HepG2 (cell line): ENCODE measurements around the gene EEPD1. TPM values are rescaled to one million over a fixed set of nuclear protein-coding genes. Genes with fewer than 3 reads are reported as not detected.

Experiments used
- AHDC1 ChIP-seq: sonication (generic); formaldehyde crosslinking; IDR thresholded peaks from 2 replicates; pipeline ENCODE4 v1.5.1; 2020; ENCODE audit warnings: mild to moderate bottlenecking, missing genetic modification reagents, borderline replicate concordance
- ATM ChIP-seq: fragments of 450-650 bp; IDR thresholded peaks from 2 replicates; pipeline ENCODE4 v1.7.1; 2017; ENCODE audit warnings: mild to moderate bottlenecking, borderline replicate concordance
- CEBPG ChIP-seq: IDR thresholded peaks from 2 replicates; pipeline ENCODE4 v1.6.1; 2016
- NFATC3 ChIP-seq: sonication (generic); formaldehyde crosslinking; IDR thresholded peaks from 2 replicates; pipeline ENCODE4 v1.5.1; 2020; ENCODE audit warnings: mild to moderate bottlenecking, missing genetic modification reagents
- RBM22 ChIP-seq: fragments of 200-400 bp; formaldehyde crosslinking; optimal IDR thresholded peaks from 2 replicates; pipeline ENCODE3; 2017; ENCODE audit warnings: mild to moderate bottlenecking, low read length, moderate library complexity
- RXRB ChIP-seq: IDR thresholded peaks from 2 replicates; pipeline ENCODE4 v1.6.1; 2016; ENCODE audit warnings: borderline replicate concordance, missing genetic modification reagents, missing compliant biosample characterization
- U2AF2 ChIP-seq: fragments of 200-400 bp; formaldehyde crosslinking; IDR thresholded peaks from 2 replicates; pipeline ENCODE4 v1.6.1; 2017; ENCODE audit warnings: low read depth, mild to moderate bottlenecking, low read length
- ZNF746 ChIP-seq: sonication (generic); formaldehyde crosslinking; IDR thresholded peaks from 2 replicates; pipeline ENCODE4 v1.8.0; 2022; ENCODE audit warnings: mild to moderate bottlenecking, missing genetic modification reagents
- polyA plus RNA-seq, 8 experiments: library from polyadenylated mRNA; depleted of rRNA in 3 of 8; stranded (reverse) in 7 of 8; unstranded in 1 of 8; fragments of >200 nt; fragmentation: Illumina TruSeq in 4 of 8; extraction: Trizol in 4 of 8; gene quantifications; 2 replicates each; pipeline versions ENCODE4 v1.2.1 to v1.2.3, GENCODE V29; 2011 to 2016; ENCODE audit warnings: low read depth in 4 of 8, missing spikeins in 1 of 8, mixed read lengths in 1 of 8; ENCODE audit not compliant: insufficient read depth in 1 of 8
- total RNA-seq, 5 experiments: library from RNA; depleted of rRNA; stranded (reverse); fragments of >200 nt; fragmentation: Illumina TruSeq; extraction: Trizol; gene quantifications; 2 replicates each; pipeline ENCODE4 v1.2.3, GENCODE V29; 2016; ENCODE audit warnings: low read depth in 1 of 5
- TF ChIP-seq, protein P1 (sequence below): sonication (generic); formaldehyde crosslinking; IDR thresholded peaks from 2 replicates; pipeline ENCODE4 v1.5.0; 2020; ENCODE audit warnings: mild to moderate bottlenecking, missing genetic modification reagents, borderline replicate concordance
- TF ChIP-seq, protein P2 (sequence below), 2 experiments: IDR thresholded peaks; 2 replicates each; pipeline ENCODE4 v1.6.1; 2011 to 2012; ENCODE audit warnings: low read length in 2 of 2, borderline replicate concordance in 1 of 2, low read depth in 1 of 2, mild to moderate bottlenecking in 1 of 2, moderate library complexity in 1 of 2

EEPD1 gene
- total and polyA plus RNA-seq, 2 of the 13 experiments (the other 11 are each of a cell fraction or from before 2014, with no cell fraction given): 10.1 to 16.4 TPM

DNA sequence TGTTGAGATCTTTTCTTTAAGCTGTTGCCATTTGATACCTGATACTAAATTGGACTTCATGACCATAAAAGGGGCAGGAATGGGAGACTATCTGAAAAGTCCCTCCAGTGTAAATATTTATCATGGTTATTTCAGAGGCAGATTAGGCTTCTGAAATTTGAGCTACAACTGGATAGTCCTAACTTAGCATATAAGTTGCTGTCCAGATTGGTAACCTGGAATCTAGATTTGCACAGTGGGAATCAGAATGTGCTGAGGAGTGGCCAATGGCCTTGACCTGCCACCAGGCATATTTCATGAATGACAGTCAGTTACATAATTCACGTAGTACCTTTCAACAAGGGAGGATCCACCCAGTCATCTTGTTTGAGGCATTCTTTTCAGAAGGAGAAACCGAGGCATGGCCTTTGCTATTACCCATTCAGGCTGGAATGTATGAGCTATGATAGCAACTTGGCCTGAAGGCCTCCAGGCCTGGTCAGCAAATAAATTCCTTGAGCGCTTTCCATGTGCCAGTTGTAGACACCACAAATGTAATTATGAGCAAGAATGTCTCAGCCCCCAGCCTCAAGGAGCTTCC, 80.0 kb downstream of the EEPD1 start (continued):
- no peak for TF ChIP-seq AHDC1 (CRISPR knock-in tag)
- TF ChIP-seq, protein P1, sequence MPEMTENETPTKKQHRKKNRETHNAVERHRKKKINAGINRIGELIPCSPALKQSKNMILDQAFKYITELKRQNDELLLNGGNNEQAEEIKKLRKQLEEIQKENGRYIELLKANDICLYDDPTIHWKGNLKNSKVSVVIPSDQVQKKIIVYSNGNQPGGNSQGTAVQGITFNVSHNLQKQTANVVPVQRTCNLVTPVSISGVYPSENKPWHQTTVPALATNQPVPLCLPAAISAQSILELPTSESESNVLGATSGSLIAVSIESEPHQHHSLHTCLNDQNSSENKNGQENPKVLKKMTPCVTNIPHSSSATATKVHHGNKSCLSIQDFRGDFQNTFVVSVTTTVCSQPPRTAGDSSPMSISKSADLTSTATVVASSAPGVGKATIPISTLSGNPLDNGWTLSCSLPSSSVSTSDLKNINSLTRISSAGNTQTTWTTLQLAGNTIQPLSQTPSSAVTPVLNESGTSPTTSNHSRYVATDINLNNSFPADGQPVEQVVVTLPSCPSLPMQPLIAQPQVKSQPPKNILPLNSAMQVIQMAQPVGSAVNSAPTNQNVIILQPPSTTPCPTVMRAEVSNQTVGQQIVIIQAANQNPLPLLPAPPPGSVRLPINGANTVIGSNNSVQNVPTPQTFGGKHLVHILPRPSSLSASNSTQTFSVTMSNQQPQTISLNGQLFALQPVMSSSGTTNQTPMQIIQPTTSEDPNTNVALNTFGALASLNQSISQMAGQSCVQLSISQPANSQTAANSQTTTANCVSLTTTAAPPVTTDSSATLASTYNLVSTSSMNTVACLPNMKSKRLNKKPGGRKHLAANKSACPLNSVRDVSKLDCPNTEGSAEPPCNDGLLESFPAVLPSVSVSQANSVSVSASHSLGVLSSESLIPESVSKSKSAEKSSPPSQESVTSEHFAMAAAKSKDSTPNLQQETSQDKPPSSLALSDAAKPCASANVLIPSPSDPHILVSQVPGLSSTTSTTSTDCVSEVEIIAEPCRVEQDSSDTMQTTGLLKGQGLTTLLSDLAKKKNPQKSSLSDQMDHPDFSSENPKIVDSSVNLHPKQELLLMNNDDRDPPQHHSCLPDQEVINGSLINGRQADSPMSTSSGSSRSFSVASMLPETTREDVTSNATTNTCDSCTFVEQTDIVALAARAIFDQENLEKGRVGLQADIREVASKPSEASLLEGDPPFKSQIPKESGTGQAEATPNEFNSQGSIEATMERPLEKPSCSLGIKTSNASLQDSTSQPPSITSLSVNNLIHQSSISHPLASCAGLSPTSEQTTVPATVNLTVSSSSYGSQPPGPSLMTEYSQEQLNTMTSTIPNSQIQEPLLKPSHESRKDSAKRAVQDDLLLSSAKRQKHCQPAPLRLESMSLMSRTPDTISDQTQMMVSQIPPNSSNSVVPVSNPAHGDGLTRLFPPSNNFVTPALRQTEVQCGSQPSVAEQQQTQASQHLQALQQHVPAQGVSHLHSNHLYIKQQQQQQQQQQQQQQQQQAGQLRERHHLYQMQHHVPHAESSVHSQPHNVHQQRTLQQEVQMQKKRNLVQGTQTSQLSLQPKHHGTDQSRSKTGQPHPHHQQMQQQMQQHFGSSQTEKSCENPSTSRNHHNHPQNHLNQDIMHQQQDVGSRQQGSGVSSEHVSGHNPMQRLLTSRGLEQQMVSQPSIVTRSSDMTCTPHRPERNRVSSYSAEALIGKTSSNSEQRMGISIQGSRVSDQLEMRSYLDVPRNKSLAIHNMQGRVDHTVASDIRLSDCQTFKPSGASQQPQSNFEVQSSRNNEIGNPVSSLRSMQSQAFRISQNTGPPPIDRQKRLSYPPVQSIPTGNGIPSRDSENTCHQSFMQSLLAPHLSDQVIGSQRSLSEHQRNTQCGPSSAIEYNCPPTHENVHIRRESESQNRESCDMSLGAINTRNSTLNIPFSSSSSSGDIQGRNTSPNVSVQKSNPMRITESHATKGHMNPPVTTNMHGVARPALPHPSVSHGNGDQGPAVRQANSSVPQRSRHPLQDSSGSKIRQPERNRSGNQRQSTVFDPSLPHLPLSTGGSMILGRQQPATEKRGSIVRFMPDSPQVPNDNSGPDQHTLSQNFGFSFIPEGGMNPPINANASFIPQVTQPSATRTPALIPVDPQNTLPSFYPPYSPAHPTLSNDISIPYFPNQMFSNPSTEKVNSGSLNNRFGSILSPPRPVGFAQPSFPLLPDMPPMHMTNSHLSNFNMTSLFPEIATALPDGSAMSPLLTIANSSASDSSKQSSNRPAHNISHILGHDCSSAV (CRISPR knock-in tag): no peak
- TF ChIP-seq NFATC3 (CRISPR knock-in tag): no peak
- peak; percentile 56; the same call in 1 of the 2 replicates for TF ChIP-seq RXRB (CRISPR knock-in tag)
- TF ChIP-seq RBM22: peak; percentile 22
- no peak for TF ChIP-seq ATM
- TF ChIP-seq CEBPG: 0 out of 2 replicates have a peak, but pooled peaks have one; percentile 16
- TF ChIP-seq, protein P2, sequence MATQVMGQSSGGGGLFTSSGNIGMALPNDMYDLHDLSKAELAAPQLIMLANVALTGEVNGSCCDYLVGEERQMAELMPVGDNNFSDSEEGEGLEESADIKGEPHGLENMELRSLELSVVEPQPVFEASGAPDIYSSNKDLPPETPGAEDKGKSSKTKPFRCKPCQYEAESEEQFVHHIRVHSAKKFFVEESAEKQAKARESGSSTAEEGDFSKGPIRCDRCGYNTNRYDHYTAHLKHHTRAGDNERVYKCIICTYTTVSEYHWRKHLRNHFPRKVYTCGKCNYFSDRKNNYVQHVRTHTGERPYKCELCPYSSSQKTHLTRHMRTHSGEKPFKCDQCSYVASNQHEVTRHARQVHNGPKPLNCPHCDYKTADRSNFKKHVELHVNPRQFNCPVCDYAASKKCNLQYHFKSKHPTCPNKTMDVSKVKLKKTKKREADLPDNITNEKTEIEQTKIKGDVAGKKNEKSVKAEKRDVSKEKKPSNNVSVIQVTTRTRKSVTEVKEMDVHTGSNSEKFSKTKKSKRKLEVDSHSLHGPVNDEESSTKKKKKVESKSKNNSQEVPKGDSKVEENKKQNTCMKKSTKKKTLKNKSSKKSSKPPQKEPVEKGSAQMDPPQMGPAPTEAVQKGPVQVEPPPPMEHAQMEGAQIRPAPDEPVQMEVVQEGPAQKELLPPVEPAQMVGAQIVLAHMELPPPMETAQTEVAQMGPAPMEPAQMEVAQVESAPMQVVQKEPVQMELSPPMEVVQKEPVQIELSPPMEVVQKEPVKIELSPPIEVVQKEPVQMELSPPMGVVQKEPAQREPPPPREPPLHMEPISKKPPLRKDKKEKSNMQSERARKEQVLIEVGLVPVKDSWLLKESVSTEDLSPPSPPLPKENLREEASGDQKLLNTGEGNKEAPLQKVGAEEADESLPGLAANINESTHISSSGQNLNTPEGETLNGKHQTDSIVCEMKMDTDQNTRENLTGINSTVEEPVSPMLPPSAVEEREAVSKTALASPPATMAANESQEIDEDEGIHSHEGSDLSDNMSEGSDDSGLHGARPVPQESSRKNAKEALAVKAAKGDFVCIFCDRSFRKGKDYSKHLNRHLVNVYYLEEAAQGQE (IDR thresholded peaks at IDR 0.05; ENCODE audit: borderline replicate concordance in 1 of 2, low read depth in 1 of 2, low read length in 2 of 2): no peak
- TF ChIP-seq U2AF2: no peak
- TF ChIP-seq ZNF746 (CRISPR knock-in tag): no peak
